ENCODE results near the gene RASGEF1B. TPM values are rescaled to one million over a fixed set of nuclear protein-coding genes. Genes with fewer than 3 reads are reported as not detected.
A peak's percentile ranks its signal among the peaks of the same experiment; 100 is the strongest.

RASGEF1B gene
- total RNA-seq, 2 experiments from 2014 or later: 69.4 to 73.1 TPM

DNA sequence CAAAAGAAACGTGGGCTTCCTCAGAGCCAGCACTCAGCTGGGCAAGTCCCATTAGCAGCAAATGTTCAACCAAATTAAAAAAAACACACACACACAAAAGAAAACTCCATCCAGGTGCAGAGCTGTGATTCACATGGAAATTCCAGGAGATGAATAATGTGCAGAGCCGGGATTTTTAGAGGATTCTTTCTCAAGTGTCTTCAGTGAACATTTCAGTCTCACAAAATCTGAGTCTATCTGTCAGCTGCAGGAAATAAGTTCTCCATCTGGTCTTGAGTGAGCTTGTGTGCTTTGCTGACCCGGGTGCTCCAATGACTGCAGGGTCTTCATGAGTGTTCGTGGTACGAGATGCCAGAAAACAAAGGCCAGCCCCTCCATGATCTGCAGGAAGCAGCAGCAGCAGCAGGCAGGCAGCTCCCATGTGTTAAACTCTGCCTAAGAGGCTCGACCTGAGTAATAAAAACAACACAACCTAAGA lies 44.3 kb downstream of the RASGEF1B start:
- H3K4me3 ChIP-seq (ENCODE audit: low read length): no peak overlapping the region
- TF ChIP-seq, protein P1, sequence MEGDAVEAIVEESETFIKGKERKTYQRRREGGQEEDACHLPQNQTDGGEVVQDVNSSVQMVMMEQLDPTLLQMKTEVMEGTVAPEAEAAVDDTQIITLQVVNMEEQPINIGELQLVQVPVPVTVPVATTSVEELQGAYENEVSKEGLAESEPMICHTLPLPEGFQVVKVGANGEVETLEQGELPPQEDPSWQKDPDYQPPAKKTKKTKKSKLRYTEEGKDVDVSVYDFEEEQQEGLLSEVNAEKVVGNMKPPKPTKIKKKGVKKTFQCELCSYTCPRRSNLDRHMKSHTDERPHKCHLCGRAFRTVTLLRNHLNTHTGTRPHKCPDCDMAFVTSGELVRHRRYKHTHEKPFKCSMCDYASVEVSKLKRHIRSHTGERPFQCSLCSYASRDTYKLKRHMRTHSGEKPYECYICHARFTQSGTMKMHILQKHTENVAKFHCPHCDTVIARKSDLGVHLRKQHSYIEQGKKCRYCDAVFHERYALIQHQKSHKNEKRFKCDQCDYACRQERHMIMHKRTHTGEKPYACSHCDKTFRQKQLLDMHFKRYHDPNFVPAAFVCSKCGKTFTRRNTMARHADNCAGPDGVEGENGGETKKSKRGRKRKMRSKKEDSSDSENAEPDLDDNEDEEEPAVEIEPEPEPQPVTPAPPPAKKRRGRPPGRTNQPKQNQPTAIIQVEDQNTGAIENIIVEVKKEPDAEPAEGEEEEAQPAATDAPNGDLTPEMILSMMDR (IDR thresholded peaks at IDR 0.05): no peak
- no peak for ATAC-seq (ENCODE audit: poor library complexity)
- Mint-ChIP-seq H3K9me3 (no peaks in the 10 kb centered on the region), H3K4me3 (no peak overlapping the region), H3K36me3 (ENCODE audit: low read depth) (peaks cover 75% of the 10 kb centered on the region), H3K27ac (no peak overlapping the region), H3K27me3 (no peaks in the 10 kb centered on the region), H3K4me1 (ENCODE audit: low read depth) (no peaks in the 10 kb centered on the region)
- no peaks in the 10 kb centered on the region for H3K27me3 ChIP-seq (ENCODE audit: control insufficient read depth in 1 of 2, insufficient read depth in 2 of 2, low read length in 2 of 2)
- intact Hi-C loops (cut with DNase I, micrococcal nuclease): no loop called here
- POLR2A ChIA-PET: no interaction called here
- peak in 1 of 14 experiments; percentile 15 for DNase-seq
- peaks cover 26% of the 10 kb centered on the region for H3K36me3 ChIP-seq (ENCODE audit: insufficient read depth, low read length)
- CTCF ChIA-PET: interaction anchor here (1.3 to 1.5 kb wide), 2 partner anchors 40 to 418 kb away, joined by 3 read pairs; no protein-coding TSS in a partner anchor
- H3K9me3 ChIP-seq (ENCODE audit: control insufficient read depth in 1 of 2, insufficient read depth in 1 of 2, low read length in 2 of 2): no peaks in the 10 kb centered on the region
- H3K4me1 ChIP-seq (ENCODE audit: insufficient read depth, low read length): no peaks in the 10 kb centered on the region
- H3K27ac ChIP-seq (ENCODE audit: low read depth in 1 of 2, low read length in 2 of 2): no peak overlapping the region

DNA sequence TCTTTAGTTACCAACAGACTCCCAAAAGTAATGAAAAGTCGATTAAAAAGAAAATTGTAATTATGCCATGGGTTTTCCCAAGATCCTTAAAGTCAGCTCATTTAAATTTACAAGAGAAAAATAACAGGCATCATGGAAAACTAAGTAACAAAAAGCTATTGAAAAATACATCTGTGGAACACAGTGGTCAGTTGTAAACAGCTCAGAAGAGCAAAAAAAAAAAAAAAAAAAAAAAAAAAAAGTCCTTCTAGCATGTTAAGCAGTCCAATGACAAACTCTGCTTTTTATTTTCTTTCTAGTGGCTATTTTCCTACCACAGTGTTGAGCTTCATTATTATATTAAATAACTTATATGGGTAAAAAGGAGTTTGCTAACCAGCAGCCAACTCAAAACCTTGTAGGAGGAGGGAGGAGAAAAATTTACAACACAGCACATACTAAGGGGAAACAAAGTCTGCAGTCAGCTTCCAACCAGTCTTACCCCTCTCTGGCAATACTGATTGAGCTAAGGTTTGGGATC lies 44.9 kb downstream of the RASGEF1B start:
- CTCF ChIA-PET: interaction anchor here (0.6 to 1.5 kb wide), 5 partner anchors 8 to 1385 kb away, joined by 3 to 5 read pairs (median 3); no protein-coding TSS in a partner anchor
- peaks cover 26% of the 10 kb centered on the region for H3K36me3 ChIP-seq (ENCODE audit: insufficient read depth, low read length)
- DNase-seq (no peak), ATAC-seq (ENCODE audit: poor library complexity) (no peak)
- no peak overlapping the region for H3K4me3 Mint-ChIP-seq
- intact Hi-C loops (cut with DNase I, micrococcal nuclease): no loop called here
- POLR2A ChIA-PET: no interaction called here
- peaks cover 69% of the 10 kb centered on the region for H3K36me3 Mint-ChIP-seq (ENCODE audit: low read depth)
- no peak overlapping the region for H3K27ac ChIP-seq (ENCODE audit: low read depth in 1 of 2, low read length in 2 of 2)
- TF ChIP-seq, protein P1 (IDR thresholded peaks at IDR 0.05): no peak
- no peaks in the 10 kb centered on the region for H3K27me3 ChIP-seq (ENCODE audit: control insufficient read depth in 1 of 2, insufficient read depth in 2 of 2, low read length in 2 of 2)
- H3K4me1 Mint-ChIP-seq (ENCODE audit: low read depth): no peaks in the 10 kb centered on the region
- H3K4me1 ChIP-seq (ENCODE audit: insufficient read depth, low read length): no peaks in the 10 kb centered on the region
- H3K9me3 ChIP-seq (ENCODE audit: control insufficient read depth in 1 of 2, insufficient read depth in 1 of 2, low read length in 2 of 2): no peaks in the 10 kb centered on the region
- H3K27ac Mint-ChIP-seq: no peak overlapping the region
- H3K27me3 Mint-ChIP-seq: no peaks in the 10 kb centered on the region
- no peak overlapping the region for H3K4me3 ChIP-seq (ENCODE audit: low read length)
- no peaks in the 10 kb centered on the region for H3K9me3 Mint-ChIP-seq

DNA sequence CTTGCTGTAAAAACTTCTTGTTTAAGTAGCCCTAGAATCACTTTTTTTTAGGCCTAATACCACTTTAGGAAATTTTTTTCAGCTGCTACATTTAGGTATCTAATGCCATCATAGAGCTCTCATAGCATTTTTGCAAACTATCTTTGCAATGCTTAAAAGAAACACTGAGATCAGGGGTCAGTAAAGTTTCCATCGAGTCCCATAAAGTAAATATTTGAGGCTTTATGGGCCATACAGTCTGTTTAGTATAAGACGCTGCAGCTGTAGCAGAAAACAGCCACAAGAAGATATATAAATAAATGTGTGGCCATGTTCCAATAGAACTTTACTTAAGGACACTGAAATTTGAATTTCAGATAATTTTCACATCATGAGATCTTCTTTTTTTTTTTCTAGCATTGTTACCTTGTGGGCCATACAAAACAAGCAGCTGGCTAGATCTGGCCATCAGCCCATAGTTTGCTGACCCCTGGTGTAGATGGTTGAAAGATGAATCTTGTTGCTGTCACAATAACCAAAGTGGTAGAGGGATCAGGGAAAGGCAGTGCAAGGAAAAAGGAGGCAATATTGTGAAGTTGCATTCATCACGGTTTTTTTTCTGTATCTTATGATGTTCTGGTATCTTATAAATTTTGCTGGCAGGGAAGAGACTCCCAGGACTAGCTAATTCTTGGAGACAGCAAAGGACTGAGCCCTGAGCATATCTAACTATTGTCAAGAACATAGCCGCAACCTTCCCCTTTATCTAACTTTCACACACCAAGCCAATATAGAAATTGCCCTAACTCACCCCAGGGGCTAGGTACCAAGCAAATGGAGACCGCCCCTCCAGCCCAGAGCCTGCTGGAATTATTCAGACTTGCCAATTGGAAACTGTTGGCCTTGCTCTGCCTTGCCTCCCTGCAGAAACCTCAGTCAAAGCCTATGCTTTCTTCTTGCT lies 46.6 kb downstream of the RASGEF1B start:
- Mint-ChIP-seq H3K36me3 (ENCODE audit: low read depth) (peaks cover 53% of the 10 kb centered on the region), H3K9me3 (no peaks in the 10 kb centered on the region), H3K27ac (no peak overlapping the region), H3K4me3 (no peak overlapping the region), H3K4me1 (ENCODE audit: low read depth) (no peaks in the 10 kb centered on the region), H3K27me3 (no peaks in the 10 kb centered on the region)
- intact Hi-C loops (cut with DNase I, micrococcal nuclease): no loop called here
- DNase-seq: no peak
- TF ChIP-seq, protein P1 (IDR thresholded peaks at IDR 0.05): no peak
- ChIA-PET CTCF (interaction anchor here (1.3 kb wide), 1 partner anchor 83 kb away, joined by 3 read pairs; no protein-coding TSS in a partner anchor), POLR2A (no interaction called here)
- peak; percentile 34 for ATAC-seq (ENCODE audit: poor library complexity)
- Histone ChIP-seq H3K4me3 (ENCODE audit: low read length) (no peak overlapping the region), H3K4me1 (ENCODE audit: insufficient read depth, low read length) (no peaks in the 10 kb centered on the region), H3K9me3 (ENCODE audit: control insufficient read depth in 1 of 2, insufficient read depth in 1 of 2, low read length in 2 of 2) (no peaks in the 10 kb centered on the region), H3K27me3 (ENCODE audit: control insufficient read depth in 1 of 2, insufficient read depth in 2 of 2, low read length in 2 of 2) (no peaks in the 10 kb centered on the region), H3K36me3 (ENCODE audit: insufficient read depth, low read length) (peaks cover 15% of the 10 kb centered on the region), H3K27ac (ENCODE audit: low read depth in 1 of 2, low read length in 2 of 2) (no peak overlapping the region)
